Mesenchymal stem cell (in vitro differentiated cells and primary cell): ENCODE measurements around the gene EXOC6.

Experiments
- DNase-seq: peaks from one replicate; pipeline ENCODE4 v3.0.0-alpha.2; 2013
- H2AFZ ChIP-seq: one replicate; pipeline ENCODE4 v1.6.1; 2013; ENCODE audit warnings: low read depth, mild to moderate bottlenecking, control low read depth, inconsistent platforms, low read length, moderate library complexity
- H2AK5ac ChIP-seq: 2 replicates; pipeline ENCODE4 v1.6.1; 2013; ENCODE audit warnings: low read length, moderate library complexity, mild to moderate bottlenecking, inconsistent platforms; ENCODE audit not compliant: severe bottlenecking
- H2BK120ac ChIP-seq: one replicate; pipeline ENCODE4 v1.6.1; 2013; ENCODE audit warnings: low read depth, mild to moderate bottlenecking, inconsistent platforms, low read length, moderate library complexity
- H2BK12ac ChIP-seq, 2 experiments: one replicate each; pipeline ENCODE4 v1.6.1; 2013; ENCODE audit warnings: inconsistent platforms in 2 of 2, low read length in 2 of 2, mild to moderate bottlenecking in 2 of 2, moderate library complexity in 2 of 2, control low read depth in 1 of 2
- H2BK15ac ChIP-seq: one replicate; pipeline ENCODE4 v1.6.1; 2013; ENCODE audit warnings: mild to moderate bottlenecking, low read depth, inconsistent platforms; ENCODE audit not compliant: poor library complexity, severe bottlenecking
- H2BK5ac ChIP-seq: 2 replicates; pipeline ENCODE4 v1.6.1; 2013; ENCODE audit warnings: low read depth, mild to moderate bottlenecking, low read length, control low read depth, inconsistent platforms; ENCODE audit not compliant: poor library complexity, severe bottlenecking
- H3K14ac ChIP-seq, 2 experiments: one replicate each; pipeline ENCODE4 v1.6.1; 2013; ENCODE audit warnings: inconsistent platforms in 2 of 2, low read length in 2 of 2, control low read depth in 1 of 2, mild to moderate bottlenecking in 1 of 2, moderate library complexity in 1 of 2
- H3K18ac ChIP-seq, 2 experiments: one replicate each; pipeline ENCODE4 v1.6.1; 2013; ENCODE audit warnings: inconsistent platforms in 2 of 2, low read length in 2 of 2, control low read depth in 1 of 2, low read depth in 1 of 2, mild to moderate bottlenecking in 1 of 2
- H3K23ac ChIP-seq, 2 experiments: one replicate each; pipeline ENCODE4 v1.6.1; 2013; ENCODE audit warnings: inconsistent platforms in 2 of 2, low read length in 2 of 2, mild to moderate bottlenecking in 2 of 2, moderate library complexity in 2 of 2, control low read depth in 1 of 2
- H3K27ac ChIP-seq: 2 replicates; pipeline ENCODE4 v1.5.1; 2013; ENCODE audit warnings: mild to moderate bottlenecking, moderate library complexity, low read length, control low read depth, inconsistent platforms; ENCODE audit not compliant: poor library complexity, severe bottlenecking
- H3K27me3 ChIP-seq, 2 experiments: 2 replicates each; pipeline versions ENCODE4 v1.6.1 to v1.7.0; 2013; ENCODE audit warnings: low read length in 2 of 2, mild to moderate bottlenecking in 2 of 2, moderate library complexity in 2 of 2, control low read depth in 1 of 2, inconsistent platforms in 1 of 2; ENCODE audit not compliant: control insufficient read depth in 1 of 2, insufficient read depth in 1 of 2
- H3K36me3 ChIP-seq, 2 experiments: 2 replicates each; pipeline versions ENCODE4 v1.6.1 to v1.7.0; 2013; ENCODE audit warnings: low read length in 2 of 2, control low read depth in 1 of 2, inconsistent platforms in 1 of 2, low read depth in 1 of 2, mild to moderate bottlenecking in 1 of 2; ENCODE audit not compliant: insufficient read depth in 2 of 2, control insufficient read depth in 1 of 2
- H3K4ac ChIP-seq, 2 experiments: one replicate each; pipeline ENCODE4 v1.6.1; 2013; ENCODE audit warnings: inconsistent platforms in 2 of 2, low read length in 2 of 2, mild to moderate bottlenecking in 2 of 2, moderate library complexity in 2 of 2, control low read depth in 1 of 2, low read depth in 1 of 2
- H3K4me1 ChIP-seq: 2 replicates; pipeline ENCODE4 v1.6.1; 2013; ENCODE audit warnings: low read depth, low read length, control low read depth; ENCODE audit not compliant: control insufficient read depth, insufficient read depth
- H3K4me2 ChIP-seq: 2 replicates; pipeline ENCODE4 v1.6.1; 2013; ENCODE audit warnings: low read length, mild to moderate bottlenecking, inconsistent platforms; ENCODE audit not compliant: poor library complexity, severe bottlenecking
- H3K4me3 ChIP-seq, 2 experiments: 2 replicates each; pipeline versions ENCODE4 v1.5.1 to v1.7.0; 2013; ENCODE audit warnings: low read length in 2 of 2, mild to moderate bottlenecking in 2 of 2, control low read depth in 1 of 2, low read depth in 1 of 2; ENCODE audit not compliant: insufficient read depth in 1 of 2
- H3K79me1 ChIP-seq: replicated peaks from 2 replicates; pipeline ENCODE4 v1.6.1; 2013; ENCODE audit warnings: mild to moderate bottlenecking, control low read depth, low read length, inconsistent platforms; ENCODE audit not compliant: poor library complexity, severe bottlenecking
- H3K9ac ChIP-seq: 2 replicates; pipeline ENCODE4 v1.7.0; 2013; ENCODE audit warnings: mild to moderate bottlenecking, low read length, moderate library complexity
- H3K9me3 ChIP-seq: 2 replicates; pipeline ENCODE4 v1.7.0; 2013; ENCODE audit warnings: mild to moderate bottlenecking, low read length; ENCODE audit not compliant: control insufficient read depth
- H4K8ac ChIP-seq: one replicate; pipeline ENCODE4 v1.6.1; 2013; ENCODE audit warnings: inconsistent platforms, mild to moderate bottlenecking, low read length, moderate library complexity
- H4K91ac ChIP-seq: one replicate; pipeline ENCODE4 v1.6.1; 2013; ENCODE audit warnings: mild to moderate bottlenecking, low read length, inconsistent platforms
- WGBS: methylation state at CpG from one replicate; pipeline ENCODE4 v1.1.7; 2013; ENCODE audit warnings: mixed read lengths; 5-methylcytosine and 5-hydroxymethylcytosine counted together

The EXOC6 gene

GRCh38 chr10:92834331-92834730, 14.0 kb upstream of the EXOC6 start:
- H3K4ac ChIP-seq, result no peak overlapping the region
- H3K14ac ChIP-seq, result no peak overlapping the region
- DNase-seq, result no peak
- no peak overlapping the region for H2BK5ac ChIP-seq
- no peak overlapping the region for H3K9ac ChIP-seq
- no peak overlapping the region for H3K18ac ChIP-seq
- no peak overlapping the region for H4K8ac ChIP-seq
- H3K4me1 ChIP-seq, result no peaks in the 10 kb centered on the region
- no peaks in the 10 kb centered on the region for H3K27me3 ChIP-seq
- no peak overlapping the region for H4K91ac ChIP-seq
- WGBS, result 75% methylated on average over 2 of the region's 3 CpGs
- H2AFZ ChIP-seq, result no peak overlapping the region
- no peaks in the 10 kb centered on the region for H3K9me3 ChIP-seq
- no peak overlapping the region for H3K23ac ChIP-seq
- H3K79me1 ChIP-seq, result no peaks in the 10 kb centered on the region
- H2BK15ac ChIP-seq, result no peak overlapping the region
- no peak overlapping the region for H3K4me3 ChIP-seq
- no peak overlapping the region for H2AK5ac ChIP-seq
- H3K4me2 ChIP-seq, result no peak overlapping the region
- H3K27ac ChIP-seq, result no peak overlapping the region
- no peak overlapping the region for H2BK120ac ChIP-seq
- no peak overlapping the region for H2BK12ac ChIP-seq
- no peaks in the 10 kb centered on the region for H3K36me3 ChIP-seq

GRCh38 chr10:92834986-92835385, 13.3 kb upstream of the EXOC6 start:
- no peak overlapping the region for H4K91ac ChIP-seq
- no peak overlapping the region for H3K4me2 ChIP-seq
- no peaks in the 10 kb centered on the region for H3K36me3 ChIP-seq
- DNase-seq, result no peak
- H3K14ac ChIP-seq, result no peak overlapping the region
- no peaks in the 10 kb centered on the region for H3K79me1 ChIP-seq
- H2BK15ac ChIP-seq, result no peak overlapping the region
- no peak overlapping the region for H2AFZ ChIP-seq
- no peak overlapping the region for H2BK12ac ChIP-seq
- H3K9ac ChIP-seq, result no peak overlapping the region
- H3K23ac ChIP-seq, result no peak overlapping the region
- no peaks in the 10 kb centered on the region for H3K4me1 ChIP-seq
- no peaks in the 10 kb centered on the region for H3K27me3 ChIP-seq
- no peak overlapping the region for H3K4me3 ChIP-seq
- H2BK5ac ChIP-seq, result no peak overlapping the region
- H3K18ac ChIP-seq, result no peak overlapping the region
- no peaks in the 10 kb centered on the region for H3K9me3 ChIP-seq
- H2BK120ac ChIP-seq, result no peak overlapping the region
- H3K27ac ChIP-seq, result no peak overlapping the region
- H3K4ac ChIP-seq, result no peak overlapping the region
- H4K8ac ChIP-seq, result no peak overlapping the region
- H2AK5ac ChIP-seq, result no peak overlapping the region

- Histone ChIP-seq H3K4me1 (no peaks in the 10 kb centered on the region), H2AK5ac (no peak overlapping the region), H2BK5ac (no peak overlapping the region), H2BK15ac (no peak overlapping the region), H3K27ac (no peak overlapping the region), H3K23ac (no peak overlapping the region), H2BK120ac (no peak overlapping the region), H3K27me3 (no peaks in the 10 kb centered on the region), H3K4ac (peak overlapping the region in 1 of 2 experiments; percentile 26), H4K8ac (no peak overlapping the region), H3K4me2 (no peak overlapping the region), H2BK12ac (no peak overlapping the region), H3K14ac (no peak overlapping the region), H3K9me3 (no peaks in the 10 kb centered on the region), H3K36me3 (no peaks in the 10 kb centered on the region), H2AFZ (no peak overlapping the region), H4K91ac (no peak overlapping the region), H3K18ac (peak overlapping the region in 1 of 2 experiments; percentile 34), H3K4me3 (no peak overlapping the region), H3K79me1 (no peaks in the 10 kb centered on the region), H3K9ac (no peak overlapping the region)
- no peak for DNase-seq
- WGBS, result 94% methylated on average over 2 of the region's 4 CpGs
Measured at GRCh38 chr10:92837456-92837855, 10.9 kb upstream of the EXOC6 start.

- H3K27me3 ChIP-seq, result no peaks in the 10 kb centered on the region
- no peak overlapping the region for H4K91ac ChIP-seq
- H3K9me3 ChIP-seq, result no peaks in the 10 kb centered on the region
- H3K27ac ChIP-seq, result no peak overlapping the region
- H2BK5ac ChIP-seq, result no peak overlapping the region
- H3K23ac ChIP-seq, result no peak overlapping the region
- H3K4me2 ChIP-seq, result no peak overlapping the region
- WGBS, result 63% methylated on average over 6 of the region's 10 CpGs
- H3K4me3 ChIP-seq, result no peak overlapping the region
- no peak overlapping the region for H4K8ac ChIP-seq
- no peak overlapping the region for H2BK15ac ChIP-seq
- H3K9ac ChIP-seq, result no peak overlapping the region
- H2BK120ac ChIP-seq, result no peak overlapping the region
- H3K4me1 ChIP-seq, result no peaks in the 10 kb centered on the region
- no peak overlapping the region for H2BK12ac ChIP-seq
- no peak for DNase-seq
- no peaks in the 10 kb centered on the region for H3K79me1 ChIP-seq
- no peak overlapping the region for H2AK5ac ChIP-seq
- H2AFZ ChIP-seq, result no peak overlapping the region
- no peaks in the 10 kb centered on the region for H3K36me3 ChIP-seq
- no peak overlapping the region for H3K4ac ChIP-seq
- no peak overlapping the region for H3K18ac ChIP-seq
- H3K14ac ChIP-seq, result peak overlapping the region in 1 of 2 experiments; percentile 22
Measured at GRCh38 chr10:92839191-92840085, 8.9 kb upstream of the EXOC6 start.
